ENCODE results near the gene DGCR6L.

GRCh38 chr22:20292673-20293232, 27.1 kb downstream of the DGCR6L start:
- TF ChIP-seq CTCF (conservative IDR thresholded peaks at IDR 0.05) (no peak), ZFX (IDR thresholded peaks at IDR 0.05) (no peak)
